GM19328 (cell line): ENCODE measurements around the gene STK32B.
"Not testable (repeated sequence)": the region's sequence is repeated elsewhere in the genome, so short reads cannot be mapped to it uniquely, and the experiment has no call there.

ENCODE experiments used
- ATAC-seq: cut with Tn5 transposase; IDR thresholded peaks from one replicate; pipeline ENCODE4 v1.9.1; 2021; ENCODE audit warnings: mild to moderate bottlenecking, moderate library complexity; ENCODE audit not compliant: unreplicated experiment

Gene STK32B

GRCh38 chr4:5156682-5157081 is 105.4 kb downstream of the STK32B start:
- no peak for ATAC-seq

GRCh38 chr4:5157791-5158770 is 106.8 kb downstream of the STK32B start:
- no peak for ATAC-seq

GRCh38 chr4:5158825-5159224 is 107.5 kb downstream of the STK32B start:
- ATAC-seq: no peak

- no peak for ATAC-seq
Measured at GRCh38 chr4:5160668-5161067, 109.4 kb downstream of the STK32B start.

GRCh38 chr4:5162909-5163508 is 111.7 kb downstream of the STK32B start:
- ATAC-seq: no peak

- no peak for ATAC-seq
Measured at GRCh38 chr4:5164221-5164912, 113.1 kb downstream of the STK32B start.

- ATAC-seq: no peak
Measured at GRCh38 chr4:5165420-5166369, 114.4 kb downstream of the STK32B start.

GRCh38 chr4:5166377-5166776 is 115.1 kb downstream of the STK32B start:
- no peak for ATAC-seq

- no peak for ATAC-seq
Measured at GRCh38 chr4:5168891-5169290, 117.6 kb downstream of the STK32B start.

GRCh38 chr4:5175836-5176235 is 124.6 kb downstream of the STK32B start:
- ATAC-seq: not testable (repeated sequence)

GRCh38 chr4:5184606-5185005 is 133.3 kb downstream of the STK32B start:
- no peak for ATAC-seq

GRCh38 chr4:5185551-5185950 is 134.3 kb downstream of the STK32B start:
- no peak for ATAC-seq

GRCh38 chr4:5186271-5187064 is 135.2 kb downstream of the STK32B start:
- no peak for ATAC-seq

- no peak for ATAC-seq
Measured at GRCh38 chr4:5188130-5188529, 136.8 kb downstream of the STK32B start.

- no peak for ATAC-seq
Measured at GRCh38 chr4:5191831-5192230, 140.6 kb downstream of the STK32B start.

GRCh38 chr4:5192271-5192670 is 141.0 kb downstream of the STK32B start:
- ATAC-seq: no peak

- no peak for ATAC-seq
Measured at GRCh38 chr4:5192678-5193077, 141.4 kb downstream of the STK32B start.

GRCh38 chr4:5198656-5199541 is 147.6 kb downstream of the STK32B start:
- ATAC-seq: no peak

GRCh38 chr4:5199912-5200311 is 148.6 kb downstream of the STK32B start:
- no peak for ATAC-seq
